Measurements from ENCODE around the gene ADCY3. TPM values are rescaled to one million over a fixed set of nuclear protein-coding genes. Genes with fewer than 3 reads are reported as not detected.

ADCY3 gene
- total RNA-seq, 1 experiment from 2014 or later = 39.5 TPM

- no peak overlapping the region for H4K8ac ChIP-seq (replicated peaks; ENCODE audit: insufficient read length, low read depth, low read length)
- H3K4me1 Mint-ChIP-seq = peaks cover 36 to 40% of the 10 kb centered on the region in 2 experiments
- H4K5ac ChIP-seq (ENCODE audit: insufficient read length, low read depth, low read length) = no peak overlapping the region
- H2BK12ac ChIP-seq (ENCODE audit: insufficient read length, low read depth, low read length) = no peak overlapping the region
- no peaks in the 10 kb centered on the region; the same call in none of the 2 replicates for H3K27me3 Mint-ChIP-seq (ENCODE audit: low read depth)
- H3K9me3 Mint-ChIP-seq = peaks cover 0 to 3% of the 10 kb centered on the region in 2 experiments; a peak in 2 of 5 replicates
- H3K27ac ChIP-seq (ENCODE audit: insufficient read length, low read depth, low read length) = no peak overlapping the region
- H3K23me2 ChIP-seq (ENCODE audit: insufficient read length, low read depth, low read length, poor library complexity, severe bottlenecking) = no peaks in the 10 kb centered on the region
- no CpG with 5 or more reads among the region's 30 CpGs for WGBS (ENCODE audit: extremely low coverage, insufficient read length, low lambda C conversion rate)
- H3K9ac ChIP-seq (ENCODE audit: extremely low read depth, insufficient read length, low read length) = no peak overlapping the region
- no peaks in the 10 kb centered on the region for H3K79me2 ChIP-seq (ENCODE audit: insufficient read depth, low read length)
- H2AK5ac ChIP-seq (ENCODE audit: insufficient read length, low read length) = no peak overlapping the region
- peak; percentile 92 for DNase-seq
- no peak overlapping the region for H2BK5ac ChIP-seq (ENCODE audit: insufficient read length, low read length)
- H3K4me1 ChIP-seq (ENCODE audit: insufficient read depth, low read length) = peaks cover 4% of the 10 kb centered on the region; the same call in 1 of the 2 replicates
- H2BK20ac ChIP-seq (ENCODE audit: low read depth, low read length, poor library complexity, severe bottlenecking) = no peak overlapping the region
- H3K56ac ChIP-seq (ENCODE audit: insufficient read length, low read depth, low read length) = no peak overlapping the region
- H3K4me2 ChIP-seq (ENCODE audit: insufficient read depth, insufficient read length, low read length) = no peak overlapping the region
- peaks cover 31 to 40% (median 36%) of the 10 kb centered on the region in 3 experiments for H3K36me3 Mint-ChIP-seq (ENCODE audit: insufficient read depth in 1 of 3, low read depth in 3 of 3)
- H3K23ac ChIP-seq (ENCODE audit: insufficient read length, low read depth, low read length) = no peak overlapping the region
- no peak overlapping the region for H2BK15ac ChIP-seq (ENCODE audit: low read depth, low read length)
- TF ChIP-seq, protein P1, sequence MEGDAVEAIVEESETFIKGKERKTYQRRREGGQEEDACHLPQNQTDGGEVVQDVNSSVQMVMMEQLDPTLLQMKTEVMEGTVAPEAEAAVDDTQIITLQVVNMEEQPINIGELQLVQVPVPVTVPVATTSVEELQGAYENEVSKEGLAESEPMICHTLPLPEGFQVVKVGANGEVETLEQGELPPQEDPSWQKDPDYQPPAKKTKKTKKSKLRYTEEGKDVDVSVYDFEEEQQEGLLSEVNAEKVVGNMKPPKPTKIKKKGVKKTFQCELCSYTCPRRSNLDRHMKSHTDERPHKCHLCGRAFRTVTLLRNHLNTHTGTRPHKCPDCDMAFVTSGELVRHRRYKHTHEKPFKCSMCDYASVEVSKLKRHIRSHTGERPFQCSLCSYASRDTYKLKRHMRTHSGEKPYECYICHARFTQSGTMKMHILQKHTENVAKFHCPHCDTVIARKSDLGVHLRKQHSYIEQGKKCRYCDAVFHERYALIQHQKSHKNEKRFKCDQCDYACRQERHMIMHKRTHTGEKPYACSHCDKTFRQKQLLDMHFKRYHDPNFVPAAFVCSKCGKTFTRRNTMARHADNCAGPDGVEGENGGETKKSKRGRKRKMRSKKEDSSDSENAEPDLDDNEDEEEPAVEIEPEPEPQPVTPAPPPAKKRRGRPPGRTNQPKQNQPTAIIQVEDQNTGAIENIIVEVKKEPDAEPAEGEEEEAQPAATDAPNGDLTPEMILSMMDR (conservative IDR thresholded peaks at IDR 0.05) = peak; percentile 96
- no peak overlapping the region for H3K4ac ChIP-seq (ENCODE audit: low read depth, low read length)
- H3K79me1 ChIP-seq (ENCODE audit: insufficient read depth, low read depth, low read length, poor library complexity, severe bottlenecking) = no peaks in the 10 kb centered on the region
- H2BK120ac ChIP-seq (ENCODE audit: low read depth, low read length, poor library complexity, severe bottlenecking) = no peak overlapping the region
- H3K4me3 Mint-ChIP-seq = no peak overlapping the region; a peak in 1 of 5 replicates
- H2AFZ ChIP-seq (ENCODE audit: low read length) = no peak overlapping the region
- H3K9me3 ChIP-seq (ENCODE audit: control insufficient read depth, low read depth, low read length) = no peaks in the 10 kb centered on the region
- no peak overlapping the region for H3T11ph ChIP-seq (ENCODE audit: low read length)
- H4K20me1 ChIP-seq (ENCODE audit: control insufficient read depth, insufficient read depth, insufficient read length) = no peaks in the 10 kb centered on the region
- H3K18ac ChIP-seq (ENCODE audit: insufficient read length, low read depth, low read length) = no peak overlapping the region
- H3K27me3 ChIP-seq (ENCODE audit: insufficient read depth, low read length) = no peaks in the 10 kb centered on the region
- H3K27ac Mint-ChIP-seq = peak overlapping the region; percentile 53 to 94 (median 82); a peak in 4 of 7 replicates
- no peak overlapping the region; the same call in 1 of the 2 replicates for H3K14ac ChIP-seq (ENCODE audit: insufficient read depth, low read length)
- H4K91ac ChIP-seq (ENCODE audit: insufficient read length, low read depth, low read length) = no peak overlapping the region
These were observed 92.5 kb downstream of the ADCY3 start for GRCh38 chr2:24827321-24828237.

Data from H9 (cell line).